GM12878 (cell line): ENCODE data around the gene MXRA8. TPM values are rescaled to one million over a fixed set of nuclear protein-coding genes. Genes with fewer than 3 reads are reported as not detected.

Experiments used
- ATF3 ChIP-seq: IDR thresholded peaks from 2 replicates; pipeline ENCODE4 v1.6.1; 2011; ENCODE audit warnings: low read depth, mild to moderate bottlenecking, low read length, moderate library complexity, borderline replicate concordance; ENCODE audit errors: extremely low read depth
- BCL3 ChIP-seq: IDR thresholded peaks from 2 replicates; pipeline ENCODE4 v1.6.1; 2011; ENCODE audit warnings: borderline replicate concordance, low read depth, mild to moderate bottlenecking, moderate library complexity, low read length; ENCODE audit not compliant: insufficient read depth, poor library complexity, severe bottlenecking
- BCLAF1 ChIP-seq: fragments of 450-650 bp; IDR thresholded peaks from 2 replicates; pipeline ENCODE4 v1.6.1; 2017; ENCODE audit warnings: antibody characterized with exemption, mild to moderate bottlenecking, moderate library complexity
- CREM ChIP-seq: IDR thresholded peaks from 2 replicates; pipeline ENCODE4 v1.6.1; 2014; ENCODE audit warnings: antibody characterized with exemption, low read depth
- HDGF ChIP-seq: fragments of 450-650 bp; IDR thresholded peaks from 2 replicates; pipeline ENCODE4 v1.6.1; 2016; ENCODE audit warnings: antibody characterized with exemption
- IKZF1 ChIP-seq: fragments of 450-650 bp; conservative IDR thresholded peaks from 2 replicates; pipeline ENCODE4 v1.6.1; 2017; ENCODE audit warnings: antibody characterized with exemption, mild to moderate bottlenecking
- MXI1 ChIP-seq: fragments of 150-350 bp; IDR thresholded peaks from 2 replicates; pipeline ENCODE4 v1.6.1; 2011; ENCODE audit warnings: low read depth, mild to moderate bottlenecking, inconsistent platforms, low read length, improper control_type of control experiment
- NRF1 ChIP-seq: conservative IDR thresholded peaks from 2 replicates; pipeline ENCODE4 v1.6.1; 2011; ENCODE audit warnings: mild to moderate bottlenecking, low read depth, low read length, improper control_type of control experiment
- PAX5 ChIP-seq: IDR thresholded peaks from 2 replicates; pipeline ENCODE4 v1.6.1; 2011; ENCODE audit warnings: low read depth, low read length, borderline replicate concordance
- POLR2AphosphoS5 ChIP-seq: IDR thresholded peaks from 2 replicates; pipeline ENCODE4 v1.6.1; 2011; ENCODE audit warnings: mild to moderate bottlenecking, low read length, inconsistent platforms
- POU2F2 ChIP-seq: IDR thresholded peaks from 3 replicates; pipeline ENCODE4 v1.6.1; 2011; ENCODE audit warnings: low read depth, mild to moderate bottlenecking, low read length, borderline replicate concordance
- RCOR1 ChIP-seq: conservative IDR thresholded peaks from 2 replicates; pipeline ENCODE4 v1.6.1; 2012; ENCODE audit warnings: low read depth, low read length, improper control_type of control experiment
- RELB ChIP-seq: fragments of 450-650 bp; IDR thresholded peaks from 2 replicates; pipeline ENCODE4 v1.6.1; 2017; ENCODE audit warnings: low read depth, mild to moderate bottlenecking, moderate library complexity
- SIN3A ChIP-seq: IDR thresholded peaks from 2 replicates; pipeline ENCODE4 v1.6.1; 2012; ENCODE audit warnings: low read depth, low read length, improper control_type of control experiment
- SIX5 ChIP-seq: IDR thresholded peaks from 2 replicates; pipeline ENCODE4 v1.6.1; 2011; ENCODE audit warnings: mild to moderate bottlenecking, low read depth, low read length, moderate library complexity; ENCODE audit not compliant: severe bottlenecking
- ZBTB11 ChIP-seq: fragments of 450-650 bp; formaldehyde crosslinking; IDR thresholded peaks from 2 replicates; pipeline ENCODE4 v1.5.0; 2022; ENCODE audit warnings: mild to moderate bottlenecking, missing genetic modification characterization
- ZNF622 ChIP-seq: fragments of 450-650 bp; IDR thresholded peaks from 2 replicates; pipeline ENCODE4 v1.6.1; 2017; ENCODE audit warnings: mild to moderate bottlenecking, inconsistent platforms
- ZSCAN29 ChIP-seq: fragments of 450-650 bp; IDR thresholded peaks from 2 replicates; pipeline ENCODE4 v1.6.1; 2017; ENCODE audit warnings: mild to moderate bottlenecking, moderate library complexity
- polyA plus RNA-seq, 11 experiments: library from polyadenylated mRNA; depleted of rRNA in 4 of 11; unstranded in 6 of 11; stranded (reverse) in 5 of 11; fragments of >200 nt; fragmentation: Nextera tagmentation in 4 of 11; fragmentation: Illumina TruSeq in 1 of 11; extraction: Ambion mirVana in 4 of 11; extraction: Trizol in 1 of 11; gene quantifications; 1 replicate in 1 of 11; 2 replicates in 10 of 11; pipeline versions ENCODE4 v1.2.1 to v1.2.3, GENCODE V29; 2011 to 2016; ENCODE audit warnings: inconsistent platforms in 2 of 11, missing spikeins in 2 of 11, low read depth in 1 of 11
- total RNA-seq, 4 experiments: library from RNA; depleted of rRNA in 3 of 4; stranded (reverse); fragments of >200 nt in 3 of 4; fragmentation: Illumina TruSeq in 1 of 4; extraction: Trizol in 1 of 4; gene quantifications; 2 replicates each; pipeline versions ENCODE4 v1.2.1 to v1.2.3, GENCODE V29; 2013 to 2021

Gene MXRA8
- total and polyA plus RNA-seq, 10 of the 15 experiments (the other 5 are each of a cell fraction or from before 2014, with no cell fraction given), result 0.11 to 0.54 (median 0.21) TPM; not detected in 6

- TF ChIP-seq ZBTB11 (no peak), MXI1 (no peak; the same call in 1 of the 2 replicates), HDGF (no peak), POU2F2 (no peak), SIX5 (no peak), SIN3A (no peak; the same call in 1 of the 2 replicates), NRF1 (peak; percentile 83), RELB (no peak), BCL3 (no peak), CREM (peak; percentile 24; the same call in 1 of the 2 replicates), RCOR1 (no peak), PAX5 (no peak), IKZF1 (peak; percentile 41; the same call in 1 of the 2 replicates), POLR2AphosphoS5 (peak; percentile 74; the same call in 1 of the 2 replicates), ATF3 (no peak), ZNF622 (no peak), BCLAF1 (no peak), ZSCAN29 (no peak)
Measured at GRCh38 chr1:1324524-1325287, 33.6 kb downstream of the MXRA8 start, which contains the start of the genes CPTP and INTS11 (continued).
